GM06990 (cell line): ENCODE measurements around the gene RFC4.
"Not testable (repeated sequence)": the region's sequence is repeated elsewhere in the genome, so short reads cannot be mapped to it uniquely, and the experiment has no call there.

Source experiments
- DNase-seq: peaks from one replicate; pipeline ENCODE4 v3.0.0-alpha.2; 2011; ENCODE audit not compliant: insufficient read length; ENCODE audit errors: extremely low read depth
- H3K27me3 ChIP-seq: replicated peaks from 2 replicates; pipeline ENCODE4 v1.6.0; 2011; ENCODE audit warnings: low read length; ENCODE audit not compliant: control insufficient read depth, insufficient read depth
- H3K36me3 ChIP-seq: 2 replicates; pipeline ENCODE4 v1.5.1; 2011; ENCODE audit warnings: low read length; ENCODE audit not compliant: control insufficient read depth, insufficient read depth
- H3K4me3 ChIP-seq: replicated peaks from 2 replicates; pipeline ENCODE4 v1.5.1; 2011; ENCODE audit warnings: low read depth, mild to moderate bottlenecking, control low read depth, low read length
- CTCF ChIP-seq: IDR thresholded peaks from 2 replicates; pipeline ENCODE4 v1.5.1; 2011; ENCODE audit warnings: low read length, control low read depth, mild to moderate bottlenecking, inconsistent platforms; ENCODE audit not compliant: insufficient read depth, poor library complexity, severe bottlenecking

Gene RFC4

GRCh38 chr3:186826410-186826975 is 20.2 kb upstream of the RFC4 start:
- Histone ChIP-seq H3K27me3 (peaks cover 5% of the 10 kb centered on the region), H3K4me3 (no peak overlapping the region), H3K36me3 (no peaks in the 10 kb centered on the region)
- DNase-seq, result no peak
- TF ChIP-seq CTCF, result no peak

- H3K4me3 ChIP-seq, result no peak overlapping the region
- H3K27me3 ChIP-seq, result peaks cover 5% of the 10 kb centered on the region
- no peak for TF ChIP-seq CTCF
- no peak for DNase-seq
- H3K36me3 ChIP-seq, result no peaks in the 10 kb centered on the region
Observed at GRCh38 chr3:186825872-186826409, 19.7 kb upstream of the RFC4 start.

GRCh38 chr3:186825294-186825821 is 19.1 kb upstream of the RFC4 start:
- DNase-seq, result no peak
- Histone ChIP-seq H3K27me3 (peaks cover 5% of the 10 kb centered on the region), H3K36me3 (no peaks in the 10 kb centered on the region), H3K4me3 (no peak overlapping the region)
- TF ChIP-seq CTCF, result no peak

- DNase-seq, result no peak
- TF ChIP-seq CTCF, result no peak
- no peaks in the 10 kb centered on the region for H3K36me3 ChIP-seq
- peaks cover 5% of the 10 kb centered on the region; the same call in 1 of the 2 replicates for H3K27me3 ChIP-seq
- H3K4me3 ChIP-seq, result no peak overlapping the region
Observed at GRCh38 chr3:186824430-186825139, 18.3 kb upstream of the RFC4 start.

- H3K36me3 ChIP-seq, result no peaks in the 10 kb centered on the region
- no peak overlapping the region for H3K4me3 ChIP-seq
- peaks cover 5% of the 10 kb centered on the region; the same call in 1 of the 2 replicates for H3K27me3 ChIP-seq
- DNase-seq, result no peak
- TF ChIP-seq CTCF, result no peak
Observed at GRCh38 chr3:186823386-186823785, 17.1 kb upstream of the RFC4 start.

- not testable (repeated sequence) for H3K36me3 ChIP-seq, DNase-seq, H3K4me3 ChIP-seq, H3K27me3 ChIP-seq
Observed at GRCh38 chr3:186822388-186822759, 16.1 kb upstream of the RFC4 start.
